ENCODE data around the gene GALR2. TPM values are rescaled to one million over a fixed set of nuclear protein-coding genes. Genes with fewer than 3 reads are reported as not detected.

Gene GALR2
- total RNA-seq, 4 donors from 2014 or later, result not detected

DNA sequence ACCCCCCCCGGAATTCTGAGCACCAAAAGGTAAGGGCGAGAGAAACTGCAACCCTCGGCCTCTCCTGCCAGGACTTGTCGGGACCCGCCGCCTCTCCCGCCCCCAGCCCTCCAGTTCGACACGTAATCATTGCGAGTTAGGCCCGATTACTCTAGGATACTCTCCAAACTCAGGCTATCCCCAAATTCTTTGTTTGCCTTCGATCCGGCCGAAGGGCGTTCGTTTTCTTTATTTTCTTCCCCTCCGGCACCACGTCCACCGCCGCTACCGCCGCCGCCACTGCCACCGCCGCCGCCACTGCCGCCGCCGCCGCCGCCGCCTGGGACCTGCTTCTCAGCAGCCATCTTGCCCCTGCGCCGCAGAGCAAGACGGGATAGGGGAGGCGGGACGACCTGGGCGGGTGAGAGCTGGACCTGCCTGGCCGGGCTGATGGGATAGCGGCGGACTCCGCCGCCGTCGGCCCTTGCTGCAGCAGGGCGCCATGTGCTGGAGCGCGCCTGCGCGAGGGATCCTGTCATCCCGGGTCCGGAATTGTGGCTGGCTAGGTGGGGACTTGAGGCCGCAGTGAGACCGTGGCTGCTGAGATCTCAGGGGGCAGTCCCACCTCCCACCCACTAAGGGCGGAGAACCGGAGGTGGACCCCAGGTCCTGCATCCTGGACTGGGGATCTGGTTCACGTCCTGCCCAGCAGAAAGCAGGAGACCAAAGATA lies 2.3 kb upstream of the GALR2 start, which contains the start of gene SRP68:
SRP68 (minus strand) TSS at position 370 of the 711 bp plus-strand sequence; CDS start at position 344, 26 bp downstream.
- Histone ChIP-seq H3K9me3 (no peaks in the 10 kb centered on the region), H3K27ac (peak within 1 kb of the TSS; percentile 56 to 85 (median 74)), H3K4me3 (peak within 1 kb of the TSS; percentile 90 to 96), H3K27me3 (peaks cover 41% of the 10 kb centered on the region), H3K36me3 (peaks cover 0 to 25% of the 10 kb centered on the region in 2 donors), H3K4me1 (peaks cover 0 to 72% (median 40%) of the 10 kb centered on the region in 3 donors)
- no peak for TF ChIP-seq EP300 (IDR thresholded peaks at IDR 0.05)
- TF ChIP-seq POLR2A (IDR thresholded peaks at IDR 0.05), result peak; percentile 67
- peak; percentile 63 for TF ChIP-seq POLR2AphosphoS5 (IDR thresholded peaks at IDR 0.05)
- TF ChIP-seq, protein P1, sequence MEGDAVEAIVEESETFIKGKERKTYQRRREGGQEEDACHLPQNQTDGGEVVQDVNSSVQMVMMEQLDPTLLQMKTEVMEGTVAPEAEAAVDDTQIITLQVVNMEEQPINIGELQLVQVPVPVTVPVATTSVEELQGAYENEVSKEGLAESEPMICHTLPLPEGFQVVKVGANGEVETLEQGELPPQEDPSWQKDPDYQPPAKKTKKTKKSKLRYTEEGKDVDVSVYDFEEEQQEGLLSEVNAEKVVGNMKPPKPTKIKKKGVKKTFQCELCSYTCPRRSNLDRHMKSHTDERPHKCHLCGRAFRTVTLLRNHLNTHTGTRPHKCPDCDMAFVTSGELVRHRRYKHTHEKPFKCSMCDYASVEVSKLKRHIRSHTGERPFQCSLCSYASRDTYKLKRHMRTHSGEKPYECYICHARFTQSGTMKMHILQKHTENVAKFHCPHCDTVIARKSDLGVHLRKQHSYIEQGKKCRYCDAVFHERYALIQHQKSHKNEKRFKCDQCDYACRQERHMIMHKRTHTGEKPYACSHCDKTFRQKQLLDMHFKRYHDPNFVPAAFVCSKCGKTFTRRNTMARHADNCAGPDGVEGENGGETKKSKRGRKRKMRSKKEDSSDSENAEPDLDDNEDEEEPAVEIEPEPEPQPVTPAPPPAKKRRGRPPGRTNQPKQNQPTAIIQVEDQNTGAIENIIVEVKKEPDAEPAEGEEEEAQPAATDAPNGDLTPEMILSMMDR (IDR thresholded peaks at IDR 0.05), result peak in 1 of 4 experiments; percentile 38
- peak; percentile 98 for ATAC-seq
- WGBS, 2 donors (ENCODE audit: low coverage in 1 of 2), result 0% methylated on average over 15 to 27 of the region's 57 CpGs

DNA sequence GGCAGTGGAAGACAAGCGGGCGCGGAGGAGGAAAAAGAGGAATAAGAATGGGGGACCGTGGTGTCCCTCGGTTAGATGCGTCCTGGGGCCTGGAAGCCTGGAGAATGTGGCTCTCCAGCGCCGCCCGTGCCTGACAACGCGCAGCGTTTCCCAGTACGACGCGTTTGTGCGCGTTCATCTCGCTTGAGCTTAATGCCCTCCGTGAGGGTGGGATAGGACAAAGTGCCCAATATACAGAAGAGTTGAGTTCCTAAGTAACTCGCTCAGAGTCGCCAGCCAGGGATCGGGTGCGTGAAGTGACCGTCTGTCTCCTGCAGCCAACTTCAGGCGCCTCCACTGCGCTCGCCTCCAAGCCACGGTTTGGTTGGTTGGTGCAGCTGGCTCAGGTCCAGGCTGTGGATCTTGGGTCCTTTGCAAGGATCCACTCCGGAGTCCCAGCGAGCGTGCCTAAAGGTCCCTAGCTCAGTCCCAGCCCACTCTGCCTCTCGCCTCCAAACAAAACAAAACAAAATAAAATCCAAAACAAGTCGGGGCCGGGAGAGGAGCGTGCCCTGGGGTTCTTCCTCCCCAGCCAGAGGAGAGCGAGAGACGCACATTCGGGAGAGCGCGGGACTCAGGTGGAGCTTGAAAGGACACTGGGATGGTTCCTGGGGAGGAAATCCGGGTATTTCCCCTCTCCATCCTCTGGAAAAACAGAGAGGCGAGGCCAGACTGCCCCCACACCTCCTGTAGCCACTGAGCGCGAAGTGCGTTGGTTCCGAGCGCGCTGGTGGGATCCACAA lies 974 bp downstream of the GALR2 start:
- Histone ChIP-seq H3K9me3 (no peaks in the 10 kb centered on the region), H3K4me3 (peak overlapping the region in 1 of 2 donors; percentile 5), H3K27ac (no peak overlapping the region), H3K36me3 (no peaks in the 10 kb centered on the region), H3K27me3 (peaks cover 70% of the 10 kb centered on the region), H3K4me1 (peaks cover 0 to 75% (median 37%) of the 10 kb centered on the region in 3 donors)
- WGBS, 2 donors (ENCODE audit: low coverage in 1 of 2), result 3% methylated on average over 18 of the region's 48 CpGs; no CpG with 5 or more reads in 1 of the 2 donors
- TF ChIP-seq, protein P1 (IDR thresholded peaks at IDR 0.05), result peak in 1 of 4 experiments; percentile 17
- TF ChIP-seq EP300 (IDR thresholded peaks at IDR 0.05), result no peak
- ATAC-seq, result no peak

DNA sequence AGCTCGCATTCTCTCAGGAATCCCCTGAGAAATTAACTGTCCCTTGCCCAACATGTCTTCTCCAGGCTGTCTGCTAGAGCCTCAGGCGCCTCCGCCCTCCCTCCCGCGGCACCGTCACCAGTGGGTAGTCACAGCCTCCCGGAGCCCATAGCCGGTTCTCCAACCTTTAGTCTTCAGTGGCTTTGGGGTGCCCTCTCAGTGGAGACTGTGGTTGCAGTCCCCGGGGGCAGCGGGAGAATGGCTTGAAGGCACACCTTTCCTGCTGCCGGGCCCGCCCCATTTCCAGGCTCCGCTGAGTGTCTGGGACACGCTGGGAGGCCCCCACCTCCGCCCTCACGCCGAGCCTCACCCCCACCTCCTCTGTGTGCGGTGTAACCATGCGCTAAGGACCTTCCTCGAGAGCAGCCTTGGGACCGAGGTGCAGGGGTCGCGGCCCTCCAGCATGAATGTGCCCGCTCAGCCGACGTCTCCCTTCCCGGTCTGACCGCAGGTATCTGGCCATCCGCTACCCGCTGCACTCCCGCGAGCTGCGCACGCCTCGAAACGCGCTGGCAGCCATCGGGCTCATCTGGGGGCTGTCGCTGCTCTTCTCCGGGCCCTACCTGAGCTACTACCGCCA lies 1.7 kb downstream of the GALR2 start:
- ATAC-seq, result no peak
- Histone ChIP-seq H3K27ac (no peak overlapping the region), H3K9me3 (no peaks in the 10 kb centered on the region), H3K27me3 (peaks cover 70% of the 10 kb centered on the region), H3K4me3 (no peak overlapping the region), H3K36me3 (no peaks in the 10 kb centered on the region), H3K4me1 (peaks cover 0 to 70% (median 31%) of the 10 kb centered on the region in 3 donors)
- no peak for TF ChIP-seq POLR2AphosphoS5 (IDR thresholded peaks at IDR 0.05)
- TF ChIP-seq, protein P1 (IDR thresholded peaks at IDR 0.05), result no peak
- no peak for TF ChIP-seq EP300 (IDR thresholded peaks at IDR 0.05)
- no peak for TF ChIP-seq POLR2A (IDR thresholded peaks at IDR 0.05)
- WGBS, 2 donors (ENCODE audit: low coverage in 1 of 2), result 0% methylated on average over 1 of the region's 41 CpGs; no CpG with 5 or more reads in 1 of the 2 donors

DNA sequence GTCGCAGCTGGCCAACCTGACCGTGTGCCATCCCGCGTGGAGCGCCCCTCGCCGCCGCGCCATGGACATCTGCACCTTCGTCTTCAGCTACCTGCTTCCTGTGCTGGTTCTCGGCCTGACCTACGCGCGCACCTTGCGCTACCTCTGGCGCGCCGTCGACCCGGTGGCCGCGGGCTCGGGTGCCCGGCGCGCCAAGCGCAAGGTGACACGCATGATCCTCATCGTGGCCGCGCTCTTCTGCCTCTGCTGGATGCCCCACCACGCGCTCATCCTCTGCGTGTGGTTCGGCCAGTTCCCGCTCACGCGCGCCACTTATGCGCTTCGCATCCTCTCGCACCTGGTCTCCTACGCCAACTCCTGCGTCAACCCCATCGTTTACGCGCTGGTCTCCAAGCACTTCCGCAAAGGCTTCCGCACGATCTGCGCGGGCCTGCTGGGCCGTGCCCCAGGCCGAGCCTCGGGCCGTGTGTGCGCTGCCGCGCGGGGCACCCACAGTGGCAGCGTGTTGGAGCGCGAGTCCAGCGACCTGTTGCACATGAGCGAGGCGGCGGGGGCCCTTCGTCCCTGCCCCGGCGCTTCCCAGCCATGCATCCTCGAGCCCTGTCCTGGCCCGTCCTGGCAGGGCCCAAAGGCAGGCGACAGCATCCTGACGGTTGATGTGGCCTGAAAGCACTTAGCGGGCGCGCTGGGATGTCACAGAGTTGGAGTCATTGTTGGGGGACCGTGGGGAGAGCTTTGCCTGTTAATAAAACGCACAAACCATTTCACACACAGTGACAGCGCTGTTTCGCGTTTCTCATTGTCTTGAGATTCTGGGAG lies 2.4 kb downstream of the GALR2 start:
- Histone ChIP-seq H3K27ac (no peak overlapping the region), H3K4me1 (peaks cover 0 to 63% (median 31%) of the 10 kb centered on the region in 3 donors), H3K4me3 (no peak overlapping the region), H3K9me3 (no peaks in the 10 kb centered on the region), H3K27me3 (peaks cover 70% of the 10 kb centered on the region), H3K36me3 (no peaks in the 10 kb centered on the region)
- WGBS, 2 donors (ENCODE audit: low coverage in 1 of 2), result 0 to 3% methylated on average over 1 to 16 of the region's 82 CpGs
- ATAC-seq, result no peak
- TF ChIP-seq, protein P1 (IDR thresholded peaks at IDR 0.05), result no peak
- TF ChIP-seq EP300 (IDR thresholded peaks at IDR 0.05), result no peak
- TF ChIP-seq POLR2AphosphoS5 (IDR thresholded peaks at IDR 0.05), result no peak
- TF ChIP-seq POLR2A (IDR thresholded peaks at IDR 0.05), result no peak
